Measurements from ENCODE around the gene PERP. TPM values are rescaled to one million over a fixed set of nuclear protein-coding genes. Genes with fewer than 3 reads are reported as not detected.
A peak's percentile ranks its signal among the peaks of the same experiment; 100 is the strongest.

Gene PERP
- total and polyA plus RNA-seq, 2 of the 8 experiments (the other 6 are each of a cell fraction or from before 2014, with no cell fraction given), result 21.0 to 26.7 TPM

DNA sequence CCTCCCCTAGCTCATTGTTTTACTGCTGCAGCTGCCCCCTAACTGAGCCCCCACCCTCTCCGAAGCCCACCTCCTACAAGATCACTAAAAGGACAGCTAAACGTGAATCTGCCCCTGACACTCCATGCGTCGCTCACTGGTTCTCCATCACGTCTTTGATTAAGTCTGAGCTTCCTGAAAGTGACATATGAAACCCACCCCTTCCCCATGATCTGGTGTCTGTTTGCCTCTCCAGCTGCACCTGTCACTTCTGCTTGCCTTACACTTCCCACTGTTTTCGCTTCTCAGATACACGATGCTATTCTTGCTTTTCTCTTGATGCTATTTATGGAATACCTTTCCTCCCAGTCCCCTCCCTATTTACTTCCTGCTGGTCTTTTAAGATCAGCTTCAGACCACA lies 8.0 kb upstream of the PERP start:
- Histone ChIP-seq H3K27me3 (replicated peaks in 1 of 4; ENCODE audit: control insufficient read depth in 3 of 4, extremely low read depth in 1 of 4, insufficient read depth in 3 of 4, low read length in 3 of 4) (no peaks in the 10 kb centered on the region; a peak in 1 of 7 replicates), H3K79me2 (ENCODE audit: control insufficient read depth in 1 of 2, insufficient read depth in 2 of 2, low read length in 2 of 2) (no peaks in the 10 kb centered on the region), H4K5ac (ENCODE audit: insufficient read length, low read depth, low read length) (no peak overlapping the region), H3K56ac (replicated peaks; ENCODE audit: insufficient read length, low read depth, low read length) (no peak overlapping the region), H3K9me3 (ENCODE audit: insufficient read depth in 2 of 2, low read depth in 1 of 2, low read length in 1 of 2) (peaks cover 2 to 4% of the 10 kb centered on the region in 2 experiments; a peak in 2 of 4 replicates), H3K79me1 (ENCODE audit: low read depth, low read length) (no peaks in the 10 kb centered on the region), H3K4ac (replicated peaks; ENCODE audit: insufficient read length, low read depth, low read length) (no peak overlapping the region), H2AK5ac (ENCODE audit: low read depth, low read length) (no peak overlapping the region; the same call in 1 of the 2 replicates), H2BK15ac (ENCODE audit: low read length) (no peak overlapping the region), H2BK20ac (ENCODE audit: low read length) (no peak overlapping the region), H2BK12ac (ENCODE audit: low read depth, low read length) (no peak overlapping the region), H4K20me1 (replicated peaks in 1 of 2; ENCODE audit: control insufficient read depth in 1 of 2, insufficient read depth in 2 of 2, low read length in 2 of 2) (no peaks in the 10 kb centered on the region), H4K8ac (ENCODE audit: extremely low read depth, insufficient read depth, low read length) (no peak overlapping the region), H2BK120ac (replicated peaks; ENCODE audit: low read depth, low read length) (no peak overlapping the region), H2BK5ac (ENCODE audit: low read depth, low read length) (no peak overlapping the region), H3K4me1 (replicated peaks in 1 of 4; ENCODE audit: control insufficient read depth in 3 of 4, insufficient read depth in 4 of 4, low read length in 3 of 4) (peaks cover 0 to 3% (median 2%) of the 10 kb centered on the region in 4 experiments; a peak in 3 of 7 replicates), H3K14ac (ENCODE audit: insufficient read length) (no peak overlapping the region), H3K27ac (ENCODE audit: low read depth, low read length) (no peak overlapping the region), H4K91ac (replicated peaks; ENCODE audit: insufficient read length, low read length) (no peak overlapping the region), H2AFZ (ENCODE audit: low read length) (0 out of 2 replicates have a peak overlapping the region, but pooled peaks have one; percentile 27), H3K9ac (replicated peaks in 1 of 4; ENCODE audit: extremely low read depth in 1 of 4, low read depth in 3 of 4, low read length in 3 of 4) (no peak overlapping the region), H3K18ac (ENCODE audit: extremely low read depth, low read length) (no peak overlapping the region), H3K23me2 (ENCODE audit: low read depth, low read length) (no peaks in the 10 kb centered on the region), H3K36me3 (ENCODE audit: control insufficient read depth in 2 of 4, insufficient read depth in 4 of 4, low read length in 3 of 4) (no peaks in the 10 kb centered on the region), H3K4me2 (ENCODE audit: insufficient read depth in 1 of 2, low read depth in 2 of 2, low read length in 2 of 2) (peak overlapping the region in 1 of 2 experiments; percentile 16; a peak in 1 of 4 replicates), H3K23ac (ENCODE audit: insufficient read length) (no peak overlapping the region), H3K4me3 (ENCODE audit: extremely low read depth in 1 of 4, insufficient read depth in 2 of 4, low read depth in 3 of 4, low read length in 4 of 4) (no peak overlapping the region)
- ChIA-PET CTCF (ENCODE audit: partially characterized antibody) (interaction anchor here (0.6 to 7.1 kb wide), 61 partner anchors 10 to 1250 kb away, joined by 3 to 111 read pairs (median 4); partner anchors contain the start of gene HEBP2), POLR2A (ENCODE audit: partially characterized antibody) (interaction anchor here (1.4 to 2.0 kb wide), 3 partner anchors 9 to 164 kb away, joined by 3 to 7 read pairs (median 4); no protein-coding TSS in a partner anchor)
- TF ChIP-seq TEAD4 (IDR thresholded peaks at IDR 0.05; ENCODE audit: low read depth, low read length), result no peak
- TF ChIP-seq TAF1 (IDR thresholded peaks at IDR 0.05; ENCODE audit: low read depth, low read length), result no peak
- no peak for TF ChIP-seq SP1 (IDR thresholded peaks at IDR 0.05; ENCODE audit: low read depth, low read length)
- DNase-seq (ENCODE audit: low read depth in 1 of 2, low spot score in 2 of 2) (no peak), FAIRE-seq (no peak)
- 76% methylated on average over 7 of the region's 7 CpGs; no CpG with 5 or more reads in 1 of the 2 experiments for WGBS, 2 experiments (ENCODE audit: extremely low coverage in 1 of 2, insufficient coverage in 1 of 2, insufficient read length in 1 of 2, insufficient replicate concordance in 2 of 2, low coverage in 1 of 2, low lambda C conversion rate in 2 of 2, missing lambda C conversion rate in 1 of 2)
